ENCODE data around the gene TMEM201. TPM values are rescaled to one million over a fixed set of nuclear protein-coding genes. Genes with fewer than 3 reads are reported as not detected.

TMEM201 gene
- total RNA-seq, 2 donors from 2014 or later: 24.1 TPM

- no peak for TF ChIP-seq CTCF (conservative IDR thresholded peaks at IDR 0.05)
- Histone ChIP-seq H3K9me3 (ENCODE audit: control insufficient read depth, low read length) (no peaks in the 10 kb centered on the region), H3K36me3 (ENCODE audit: control insufficient read depth, insufficient read depth, low read length) (peaks cover 13% of the 10 kb centered on the region), H3K27me3 (ENCODE audit: control insufficient read depth, insufficient read depth, low read length, poor library complexity, severe bottlenecking) (no peaks in the 10 kb centered on the region), H3K4me3 (ENCODE audit: low read length) (no peak overlapping the region), H3K9ac (ENCODE audit: extremely low read depth, low read length, poor library complexity, severe bottlenecking) (no peak overlapping the region), H3K27ac (ENCODE audit: low read depth, low read length) (no peak overlapping the region), H3K4me1 (ENCODE audit: control insufficient read depth, insufficient read depth, low read length) (peaks cover 10% of the 10 kb centered on the region)
- no peaks in the 10 kb centered on the region for H3K27me3 Mint-ChIP-seq (ENCODE audit: insufficient read depth)
- peaks cover 8% of the 10 kb centered on the region for H3K36me3 Mint-ChIP-seq (ENCODE audit: low read depth)
- no peak overlapping the region for H3K27ac Mint-ChIP-seq
- H3K9me3 Mint-ChIP-seq: no peaks in the 10 kb centered on the region
- H3K4me3 Mint-ChIP-seq: no peak overlapping the region
- H3K4me1 Mint-ChIP-seq: peaks cover 12% of the 10 kb centered on the region
- no peak for DNase-seq
- WGBS, 2 experiments (ENCODE audit: insufficient coverage in 1 of 2, insufficient read length in 1 of 2): 89 to 93% methylated on average over 12 to 14 of the region's 14 CpGs
Measured at GRCh38 chr1:9597361-9598315, 8.9 kb downstream of the TMEM201 start.

DNA sequence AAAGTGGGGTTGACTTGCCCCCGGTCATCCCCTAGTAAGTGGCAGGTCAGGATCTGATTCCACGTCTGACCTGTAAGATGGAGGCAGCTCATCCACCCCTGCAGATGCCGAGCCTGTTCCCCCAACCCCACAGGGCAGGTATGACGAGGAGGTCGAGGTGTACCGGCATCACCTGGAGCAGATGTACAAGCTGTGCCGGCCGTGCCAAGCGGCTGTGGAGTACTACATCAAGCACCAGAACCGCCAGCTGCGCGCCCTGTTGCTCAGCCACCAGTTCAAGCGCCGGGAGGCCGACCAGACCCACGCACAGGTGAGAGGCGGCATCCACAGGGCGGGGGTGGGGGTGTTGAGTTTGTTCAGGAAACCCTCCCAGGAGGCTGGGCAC, 9.6 kb downstream of the TMEM201 start:
- no peaks in the 10 kb centered on the region for H3K27me3 Mint-ChIP-seq (ENCODE audit: insufficient read depth)

DNA sequence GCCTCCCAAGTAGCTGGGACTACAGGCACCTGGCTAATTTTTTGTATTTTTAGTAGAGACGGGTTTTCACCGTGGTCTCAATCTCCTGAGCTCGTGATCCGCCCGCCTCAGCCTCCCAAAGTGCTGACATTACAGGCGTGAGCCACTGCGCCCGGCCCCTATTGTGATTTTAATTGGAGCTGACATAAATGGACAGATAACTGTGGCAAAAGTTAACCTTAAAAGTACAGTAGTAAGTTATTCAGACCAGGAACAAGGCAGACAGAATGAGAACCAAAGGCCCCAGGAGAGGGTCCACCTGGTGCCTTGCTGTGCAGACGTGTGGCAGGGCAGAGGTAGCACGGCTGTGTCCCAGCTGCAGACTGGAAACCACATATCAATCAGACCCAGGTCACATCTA, 11.0 kb downstream of the TMEM201 start:
- no peak for DNase-seq
- no peaks in the 10 kb centered on the region for H3K9me3 ChIP-seq (ENCODE audit: control insufficient read depth, low read length)
- no peak overlapping the region for H3K27ac ChIP-seq (ENCODE audit: low read depth, low read length)
- WGBS, 2 experiments (ENCODE audit: insufficient coverage in 1 of 2, insufficient read length in 1 of 2): 84 to 95% methylated on average over 8 to 10 of the region's 10 CpGs
- TF ChIP-seq CTCF (conservative IDR thresholded peaks at IDR 0.05): no peak
- H3K9me3 Mint-ChIP-seq: no peaks in the 10 kb centered on the region
- no peak overlapping the region for H3K4me3 Mint-ChIP-seq
- H3K4me1 ChIP-seq (ENCODE audit: control insufficient read depth, insufficient read depth, low read length): no peaks in the 10 kb centered on the region
- no peak overlapping the region for H3K9ac ChIP-seq (ENCODE audit: extremely low read depth, low read length, poor library complexity, severe bottlenecking)
- H3K36me3 ChIP-seq (ENCODE audit: control insufficient read depth, insufficient read depth, low read length): peaks cover 17% of the 10 kb centered on the region
- H3K27me3 Mint-ChIP-seq (ENCODE audit: insufficient read depth): no peaks in the 10 kb centered on the region
- no peak overlapping the region for H3K4me3 ChIP-seq (ENCODE audit: low read length)
- no peaks in the 10 kb centered on the region for H3K4me1 Mint-ChIP-seq
- no peaks in the 10 kb centered on the region for H3K27me3 ChIP-seq (ENCODE audit: control insufficient read depth, insufficient read depth, low read length, poor library complexity, severe bottlenecking)
- H3K36me3 Mint-ChIP-seq (ENCODE audit: low read depth): peaks cover 15% of the 10 kb centered on the region
- H3K27ac Mint-ChIP-seq: no peak overlapping the region

More for the DNA sequence above, 9.6 kb downstream of the TMEM201 start:
- peaks cover 5% of the 10 kb centered on the region for H3K4me1 Mint-ChIP-seq
- H3K36me3 Mint-ChIP-seq (ENCODE audit: low read depth): peaks cover 12% of the 10 kb centered on the region
- 89 to 96% methylated on average over 13 to 18 of the region's 18 CpGs for WGBS, 2 experiments (ENCODE audit: insufficient coverage in 1 of 2, insufficient read length in 1 of 2)
- Histone ChIP-seq H3K4me3 (ENCODE audit: low read length) (no peak overlapping the region), H3K36me3 (ENCODE audit: control insufficient read depth, insufficient read depth, low read length) (peaks cover 17% of the 10 kb centered on the region), H3K27ac (ENCODE audit: low read depth, low read length) (no peak overlapping the region), H3K9ac (ENCODE audit: extremely low read depth, low read length, poor library complexity, severe bottlenecking) (no peak overlapping the region), H3K27me3 (ENCODE audit: control insufficient read depth, insufficient read depth, low read length, poor library complexity, severe bottlenecking) (no peaks in the 10 kb centered on the region), H3K4me1 (ENCODE audit: control insufficient read depth, insufficient read depth, low read length) (peaks cover 4% of the 10 kb centered on the region), H3K9me3 (ENCODE audit: control insufficient read depth, low read length) (no peaks in the 10 kb centered on the region)
- H3K9me3 Mint-ChIP-seq: no peaks in the 10 kb centered on the region
- DNase-seq: no peak
- H3K27ac Mint-ChIP-seq: no peak overlapping the region
- H3K4me3 Mint-ChIP-seq: no peak overlapping the region
- no peak for TF ChIP-seq CTCF (conservative IDR thresholded peaks at IDR 0.05)
